NT2/D1 (cell line): Measurements from ENCODE around the gene INTS11.

Experiments
- SUZ12 ChIP-seq: IDR thresholded peaks from 2 replicates; pipeline ENCODE4 v1.6.1; 2011; ENCODE audit not compliant: insufficient read length, insufficient read depth; ENCODE audit errors: extremely low read depth
- YY1 ChIP-seq: IDR thresholded peaks from 2 replicates; pipeline ENCODE4 v1.6.1; 2011; ENCODE audit not compliant: insufficient read length, insufficient read depth
- ZNF274 ChIP-seq: IDR thresholded peaks from 2 replicates; pipeline ENCODE4 v1.6.1; 2011; ENCODE audit warnings: mild to moderate bottlenecking, low read depth, low read length

- TF ChIP-seq YY1 (no peak), ZNF274 (no peak), SUZ12 (no peak)
Observed at GRCh38 chr1:1319646-1319941, 4.9 kb downstream of the INTS11 start.
